ENCODE measurements around the gene FAM216B. TPM values are rescaled to one million over a fixed set of nuclear protein-coding genes. Genes with fewer than 3 reads are reported as not detected.

FAM216B gene
- total and polyA plus RNA-seq, 2 of the 8 experiments (the other 6 are each of a cell fraction or from before 2014, with no cell fraction given), result not detected

GRCh38 chr13:42753697-42754096, 27.7 kb upstream of the FAM216B start (continued):
- TF ChIP-seq ATF2 (IDR thresholded peaks at IDR 0.05; ENCODE audit: low read length) (no peak), CTCF (IDR thresholded peaks at IDR 0.05; ENCODE audit: control extremely low read depth in 1 of 3, insufficient read depth in 1 of 3, low read depth in 1 of 3, low read length in 3 of 3) (no peak), GTF2F1 (IDR thresholded peaks at IDR 0.05; ENCODE audit: borderline replicate concordance, low read depth, low read length) (no peak), ASH2L (IDR thresholded peaks at IDR 0.05; ENCODE audit: low read length) (no peak), SAP30 (IDR thresholded peaks at IDR 0.05; ENCODE audit: insufficient read depth, insufficient replicate concordance, low read length) (no peak)
